ENCODE data around the gene BBS1.
A peak's percentile ranks its signal among the peaks of the same experiment; 100 is the strongest.
"Not testable (repeated sequence)": the region's sequence is repeated elsewhere in the genome, so short reads cannot be mapped to it uniquely, and the experiment has no call there.

The BBS1 gene

GRCh38 chr11:66510271-66510989, at the start of gene BBS1:
Gene BBS1, plus strand, starts transcription at chr11:66510635. Its CDS starts 25 bp downstream, at chr11:66510660.
- peak within 1 kb of the TSS; percentile 71 for H3K9ac ChIP-seq (ENCODE audit: insufficient read length, low read depth)
- no peaks in the 10 kb centered on the region for H3K4me1 ChIP-seq (ENCODE audit: insufficient read depth, insufficient read length)
- H3K27me3 ChIP-seq (ENCODE audit: insufficient read depth, insufficient read length): no peaks in the 10 kb centered on the region
- peaks cover 59% of the 10 kb centered on the region for H3K36me3 ChIP-seq (ENCODE audit: insufficient read depth, insufficient read length, low read length)
- H3K4me3 ChIP-seq (ENCODE audit: insufficient read length, low read depth): peak within 1 kb of the TSS; percentile 94
- no peaks in the 10 kb centered on the region for H3K9me3 ChIP-seq (ENCODE audit: insufficient read depth, low read length)
- DNase-seq (ENCODE audit: low read depth, low spot score): peak; percentile 80
- TF ChIP-seq SUZ12 (IDR thresholded peaks at IDR 0.05; ENCODE audit: extremely low read depth, insufficient read depth, insufficient read length) (no peak), YY1 (IDR thresholded peaks at IDR 0.05; ENCODE audit: insufficient read depth, insufficient read length) (peak; percentile 88)

GRCh38 chr11:66462010-66462409, 48.4 kb upstream of the BBS1 start:
- DNase-seq (ENCODE audit: low read depth, low spot score): no peak
- H3K9me3 ChIP-seq (ENCODE audit: insufficient read depth, low read length): no peaks in the 10 kb centered on the region; the same call in 1 of the 2 replicates
- no peak overlapping the region for H3K4me3 ChIP-seq (ENCODE audit: insufficient read length, low read depth)
- no peak for TF ChIP-seq SUZ12 (IDR thresholded peaks at IDR 0.05; ENCODE audit: extremely low read depth, insufficient read depth, insufficient read length)
- TF ChIP-seq ZNF274 (IDR thresholded peaks at IDR 0.05; ENCODE audit: low read depth, low read length): no peak
- TF ChIP-seq YY1 (IDR thresholded peaks at IDR 0.05; ENCODE audit: insufficient read depth, insufficient read length): no peak
- H3K27me3 ChIP-seq (ENCODE audit: insufficient read depth, insufficient read length): peaks cover 3% of the 10 kb centered on the region
- H3K9ac ChIP-seq (ENCODE audit: insufficient read length, low read depth): no peak overlapping the region
- H3K4me1 ChIP-seq (ENCODE audit: insufficient read depth, insufficient read length): peaks cover 7% of the 10 kb centered on the region
- H3K36me3 ChIP-seq (ENCODE audit: insufficient read depth, insufficient read length, low read length): no peaks in the 10 kb centered on the region

- Histone ChIP-seq H3K4me1 (ENCODE audit: insufficient read depth, insufficient read length) (peaks cover 12% of the 10 kb centered on the region), H3K9ac (ENCODE audit: insufficient read length, low read depth) (no peak overlapping the region), H3K36me3 (ENCODE audit: insufficient read depth, insufficient read length, low read length) (no peaks in the 10 kb centered on the region), H3K4me3 (ENCODE audit: insufficient read length, low read depth) (no peak overlapping the region), H3K27me3 (ENCODE audit: insufficient read depth, insufficient read length) (peaks cover 9% of the 10 kb centered on the region), H3K9me3 (ENCODE audit: insufficient read depth, low read length) (no peaks in the 10 kb centered on the region; the same call in 1 of the 2 replicates)
- no peak for DNase-seq (ENCODE audit: low read depth, low spot score)
- TF ChIP-seq YY1 (IDR thresholded peaks at IDR 0.05; ENCODE audit: insufficient read depth, insufficient read length) (no peak), ZNF274 (IDR thresholded peaks at IDR 0.05; ENCODE audit: low read depth, low read length) (no peak), SUZ12 (IDR thresholded peaks at IDR 0.05; ENCODE audit: extremely low read depth, insufficient read depth, insufficient read length) (no peak)
Observed at GRCh38 chr11:66462911-66463310, 47.5 kb upstream of the BBS1 start.

GRCh38 chr11:66464116-66464515, 46.3 kb upstream of the BBS1 start:
- H3K36me3 ChIP-seq (ENCODE audit: insufficient read depth, insufficient read length, low read length); H3K27me3 ChIP-seq (ENCODE audit: insufficient read depth, insufficient read length); DNase-seq (ENCODE audit: low read depth, low spot score); H3K9me3 ChIP-seq (ENCODE audit: insufficient read depth, low read length); H3K4me3 ChIP-seq (ENCODE audit: insufficient read length, low read depth); H3K9ac ChIP-seq (ENCODE audit: insufficient read length, low read depth): not testable (repeated sequence)
- H3K4me1 ChIP-seq (ENCODE audit: insufficient read depth, insufficient read length): peaks cover 16% of the 10 kb centered on the region

GRCh38 chr11:66464916-66465315, 45.5 kb upstream of the BBS1 start:
- H3K4me3 ChIP-seq (ENCODE audit: insufficient read length, low read depth): no peak overlapping the region
- H3K36me3 ChIP-seq (ENCODE audit: insufficient read depth, insufficient read length, low read length): no peaks in the 10 kb centered on the region
- H3K27me3 ChIP-seq (ENCODE audit: insufficient read depth, insufficient read length): peaks cover 9% of the 10 kb centered on the region
- peaks cover 19% of the 10 kb centered on the region for H3K4me1 ChIP-seq (ENCODE audit: insufficient read depth, insufficient read length)
- TF ChIP-seq ZNF274 (IDR thresholded peaks at IDR 0.05; ENCODE audit: low read depth, low read length) (no peak), SUZ12 (IDR thresholded peaks at IDR 0.05; ENCODE audit: extremely low read depth, insufficient read depth, insufficient read length) (no peak), YY1 (IDR thresholded peaks at IDR 0.05; ENCODE audit: insufficient read depth, insufficient read length) (no peak)
- H3K9ac ChIP-seq (ENCODE audit: insufficient read length, low read depth): no peak overlapping the region
- H3K9me3 ChIP-seq (ENCODE audit: insufficient read depth, low read length): no peaks in the 10 kb centered on the region; the same call in 1 of the 2 replicates
- DNase-seq (ENCODE audit: low read depth, low spot score): no peak

GRCh38 chr11:66465373-66466224, 44.8 kb upstream of the BBS1 start:
- DNase-seq (ENCODE audit: low read depth, low spot score): no peak
- Histone ChIP-seq H3K9ac (ENCODE audit: insufficient read length, low read depth) (no peak overlapping the region), H3K27me3 (ENCODE audit: insufficient read depth, insufficient read length) (peaks cover 9% of the 10 kb centered on the region), H3K9me3 (ENCODE audit: insufficient read depth, low read length) (no peaks in the 10 kb centered on the region; the same call in 1 of the 2 replicates), H3K36me3 (ENCODE audit: insufficient read depth, insufficient read length, low read length) (no peaks in the 10 kb centered on the region), H3K4me3 (ENCODE audit: insufficient read length, low read depth) (peak overlapping the region; percentile 55), H3K4me1 (ENCODE audit: insufficient read depth, insufficient read length) (peaks cover 24% of the 10 kb centered on the region)
- TF ChIP-seq ZNF274 (IDR thresholded peaks at IDR 0.05; ENCODE audit: low read depth, low read length) (no peak), SUZ12 (IDR thresholded peaks at IDR 0.05; ENCODE audit: extremely low read depth, insufficient read depth, insufficient read length) (no peak), YY1 (IDR thresholded peaks at IDR 0.05; ENCODE audit: insufficient read depth, insufficient read length) (no peak)

Measured in NT2/D1 (cell line).